ENCODE results near the gene CCDC7. TPM values are rescaled to one million over a fixed set of nuclear protein-coding genes. Genes with fewer than 3 reads are reported as not detected.

CCDC7 gene
- total RNA-seq, 1 experiment from 2014 or later = 4.0 TPM

DNA sequence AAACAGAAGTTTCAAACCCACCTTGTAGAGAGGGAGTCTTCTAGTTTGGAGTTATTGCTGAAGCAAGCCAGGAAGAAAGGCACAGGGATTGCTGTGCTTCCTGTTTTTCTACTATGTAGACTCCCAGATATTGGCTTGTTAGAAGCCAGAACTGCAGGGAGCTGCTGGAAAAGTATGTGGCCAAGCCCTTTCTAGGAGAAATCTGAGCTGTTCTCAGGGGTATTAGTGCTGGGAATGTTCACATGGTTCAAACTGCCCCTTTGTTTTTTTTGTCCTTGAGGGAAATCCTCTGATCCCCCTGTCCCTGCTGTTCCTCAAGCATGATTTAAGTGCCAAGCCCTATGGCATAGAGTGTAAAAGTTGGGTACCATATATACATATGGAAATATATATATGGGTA is 184.0 kb downstream of the CCDC7 start:
- Histone ChIP-seq H4K20me1 (ENCODE audit: insufficient read depth) (no peaks in the 10 kb centered on the region), H3K27ac (ENCODE audit: low read depth, low read length) (no peak overlapping the region), H3K9ac (ENCODE audit: low read length) (no peak overlapping the region), H3K27me3 (ENCODE audit: insufficient read depth, low read length) (no peaks in the 10 kb centered on the region), H3K4me2 (ENCODE audit: low read length) (no peak overlapping the region), H3K9me2 (ENCODE audit: insufficient read depth) (no peaks in the 10 kb centered on the region), H3K79me2 (ENCODE audit: insufficient read depth, low read length) (no peaks in the 10 kb centered on the region), H3K4me1 (ENCODE audit: control insufficient read depth in 1 of 2, insufficient read depth in 2 of 2, low read length in 2 of 2) (no peaks in the 10 kb centered on the region), H3K36me3 (ENCODE audit: control insufficient read depth in 1 of 2, insufficient read depth in 2 of 2, low read length in 2 of 2) (no peaks in the 10 kb centered on the region), H3K4me3 (replicated peaks in 1 of 2; ENCODE audit: low read depth in 1 of 2, low read length in 2 of 2) (no peak overlapping the region), H2AFZ (ENCODE audit: low read depth, low read length, poor library complexity, severe bottlenecking) (no peak overlapping the region), H3K9me3 (ENCODE audit: control insufficient read depth in 1 of 2, insufficient read depth in 1 of 2, low read depth in 1 of 2, low read length in 2 of 2) (no peaks in the 10 kb centered on the region)
- CTCF ChIA-PET = no interaction called here
- ATAC-seq (no peak), DNase-seq (ENCODE audit: low read depth, low spot score) (no peak)
- TF ChIP-seq RAD21 (IDR thresholded peaks at IDR 0.05; ENCODE audit: low read depth) (no peak), SP1 (IDR thresholded peaks at IDR 0.05; ENCODE audit: low read depth) (no peak), POLR2AphosphoS5 (IDR thresholded peaks at IDR 0.05; ENCODE audit: low read depth, low read length) (no peak), POLR2A (IDR thresholded peaks at IDR 0.05; ENCODE audit: borderline replicate concordance, extremely low read depth, insufficient read depth, insufficient read length) (no peak), ZNF274 (IDR thresholded peaks at IDR 0.05; ENCODE audit: low read depth, low read length) (no peak)
- BruUV-seq (replicated peaks) = no TSS peak
- RAD21 ChIA-PET (ENCODE audit: low non-redundant PET in 1 of 2, low total read pairs in 2 of 2, uncharacterized antibody in 2 of 2, unreplicated experiment in 2 of 2) = no interaction called here
- POLR2A ChIA-PET = no interaction called here
- intact Hi-C loops (cut with micrococcal nuclease) = no loop called here

DNA sequence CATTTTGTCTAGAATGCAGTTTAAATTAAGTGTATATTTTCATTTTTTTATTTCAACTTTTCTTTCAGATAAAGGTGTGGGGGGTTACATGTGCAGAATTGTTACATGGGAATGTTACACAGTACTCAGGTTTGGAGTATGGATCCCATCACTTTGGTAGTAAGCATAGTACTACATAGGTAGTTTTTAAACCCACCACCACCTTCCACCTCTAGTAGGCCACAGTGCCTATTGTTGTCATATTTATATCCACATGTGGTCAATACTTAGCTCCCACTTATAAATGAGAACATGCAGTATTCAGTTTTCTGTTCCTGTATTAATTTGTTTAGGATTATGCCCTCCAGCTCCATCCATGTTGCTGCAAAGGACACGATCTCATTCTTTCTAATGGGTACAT is 200.6 kb downstream of the CCDC7 start:
- peak; percentile 81 for ATAC-seq
- TF ChIP-seq TCF7L2 (IDR thresholded peaks at IDR 0.05; ENCODE audit: borderline replicate concordance, extremely low read depth, insufficient read depth, insufficient read length) (no peak), FOSL1 (IDR thresholded peaks at IDR 0.05; ENCODE audit: low read depth) (no peak), ZNF274 (IDR thresholded peaks at IDR 0.05; ENCODE audit: low read depth, low read length) (no peak)
- TF ChIP-seq, protein P1, sequence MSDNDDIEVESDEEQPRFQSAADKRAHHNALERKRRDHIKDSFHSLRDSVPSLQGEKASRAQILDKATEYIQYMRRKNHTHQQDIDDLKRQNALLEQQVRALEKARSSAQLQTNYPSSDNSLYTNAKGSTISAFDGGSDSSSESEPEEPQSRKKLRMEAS (IDR thresholded peaks at IDR 0.05) = no peak
- TF ChIP-seq, protein P2, sequence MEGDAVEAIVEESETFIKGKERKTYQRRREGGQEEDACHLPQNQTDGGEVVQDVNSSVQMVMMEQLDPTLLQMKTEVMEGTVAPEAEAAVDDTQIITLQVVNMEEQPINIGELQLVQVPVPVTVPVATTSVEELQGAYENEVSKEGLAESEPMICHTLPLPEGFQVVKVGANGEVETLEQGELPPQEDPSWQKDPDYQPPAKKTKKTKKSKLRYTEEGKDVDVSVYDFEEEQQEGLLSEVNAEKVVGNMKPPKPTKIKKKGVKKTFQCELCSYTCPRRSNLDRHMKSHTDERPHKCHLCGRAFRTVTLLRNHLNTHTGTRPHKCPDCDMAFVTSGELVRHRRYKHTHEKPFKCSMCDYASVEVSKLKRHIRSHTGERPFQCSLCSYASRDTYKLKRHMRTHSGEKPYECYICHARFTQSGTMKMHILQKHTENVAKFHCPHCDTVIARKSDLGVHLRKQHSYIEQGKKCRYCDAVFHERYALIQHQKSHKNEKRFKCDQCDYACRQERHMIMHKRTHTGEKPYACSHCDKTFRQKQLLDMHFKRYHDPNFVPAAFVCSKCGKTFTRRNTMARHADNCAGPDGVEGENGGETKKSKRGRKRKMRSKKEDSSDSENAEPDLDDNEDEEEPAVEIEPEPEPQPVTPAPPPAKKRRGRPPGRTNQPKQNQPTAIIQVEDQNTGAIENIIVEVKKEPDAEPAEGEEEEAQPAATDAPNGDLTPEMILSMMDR (IDR thresholded peaks at IDR 0.05 in 2 of 3, conservative IDR thresholded peaks at IDR 0.05 in 1 of 3; ENCODE audit: borderline replicate concordance in 1 of 3, insufficient read depth in 1 of 3, low read depth in 2 of 3, low read length in 2 of 3) = peak in 2 of 3 experiments; percentile 34 to 37; a peak in 3 of 6 replicates

More for the DNA sequence above, 200.6 kb downstream of the CCDC7 start:
- H3K9me3 ChIP-seq (ENCODE audit: control insufficient read depth in 1 of 2, insufficient read depth in 1 of 2, low read depth in 1 of 2, low read length in 2 of 2) = no peaks in the 10 kb centered on the region
- H3K9me2 ChIP-seq (ENCODE audit: insufficient read depth) = no peaks in the 10 kb centered on the region
- no peaks in the 10 kb centered on the region for H3K4me1 ChIP-seq (ENCODE audit: control insufficient read depth in 1 of 2, insufficient read depth in 2 of 2, low read length in 2 of 2)
- CTCF ChIA-PET = no interaction called here
- H3K4me3 ChIP-seq (replicated peaks in 1 of 2; ENCODE audit: low read depth in 1 of 2, low read length in 2 of 2) = no peak overlapping the region
- no peaks in the 10 kb centered on the region for H3K27me3 ChIP-seq (ENCODE audit: insufficient read depth, low read length)
- no peaks in the 10 kb centered on the region for H3K36me3 ChIP-seq (ENCODE audit: control insufficient read depth in 1 of 2, insufficient read depth in 2 of 2, low read length in 2 of 2)
- H3K27ac ChIP-seq (ENCODE audit: low read depth, low read length) = no peak overlapping the region
- BruUV-seq (replicated peaks) = no TSS peak
- no peak overlapping the region for H2AFZ ChIP-seq (ENCODE audit: low read depth, low read length, poor library complexity, severe bottlenecking)
- POLR2A ChIA-PET = no interaction called here
- no peak overlapping the region for H3K4me2 ChIP-seq (ENCODE audit: low read length)
- no peak for DNase-seq (ENCODE audit: low read depth, low spot score)
- no peak overlapping the region for H3K9ac ChIP-seq (ENCODE audit: low read length)
- intact Hi-C loops (cut with micrococcal nuclease) = no loop called here
- no peaks in the 10 kb centered on the region for H3K79me2 ChIP-seq (ENCODE audit: insufficient read depth, low read length)
- RAD21 ChIA-PET (ENCODE audit: low non-redundant PET in 1 of 2, low total read pairs in 2 of 2, uncharacterized antibody in 2 of 2, unreplicated experiment in 2 of 2) = no interaction called here
- no peaks in the 10 kb centered on the region for H4K20me1 ChIP-seq (ENCODE audit: insufficient read depth)
